Measurements from ENCODE around the gene CLEC16A.

- TF ChIP-seq CTCF (IDR thresholded peaks at IDR 0.05) (no peak), POLR2A (IDR thresholded peaks at IDR 0.05) (no peak), POLR2AphosphoS5 (IDR thresholded peaks at IDR 0.05) (peak in 2 of 3 donors; percentile 63 to 83)
Observed at GRCh38 chr16:11010575-11011221, 66.3 kb downstream of the CLEC16A start.

Data from breast epithelium (tissue), 3 donors.